Measurements from ENCODE around the gene QSOX2. TPM values are rescaled to one million over a fixed set of nuclear protein-coding genes. Genes with fewer than 3 reads are reported as not detected.

The QSOX2 gene
- total RNA-seq, 4 donors from 2014 or later, result 2.9 to 7.1 (median 5.5) TPM

GRCh38 chr9:136172412-136173079 lies 73.1 kb downstream of the QSOX2 start:
- WGBS, 2 donors, result 70 to 83% methylated on average over 1 to 2 of the region's 16 CpGs
- H3K36me3 ChIP-seq, result no peaks in the 10 kb centered on the region
- H3K4me3 ChIP-seq, result no peak overlapping the region
- DNase-seq, result no peak
- TF ChIP-seq POLR2A (IDR thresholded peaks at IDR 0.05) (no peak), CTCF (IDR thresholded peaks at IDR 0.05) (no peak)
- intact Hi-C loops (cut with DNase I), result no loop called here
- H3K9me3 ChIP-seq, result no peaks in the 10 kb centered on the region
- peaks cover 0 to 81% (median 0%) of the 10 kb centered on the region in 4 donors for H3K27me3 ChIP-seq
- no peak overlapping the region for H3K27ac ChIP-seq
- no peaks in the 10 kb centered on the region for H3K4me1 ChIP-seq

- H3K27ac ChIP-seq, result no peak overlapping the region
- H3K9me3 ChIP-seq, result no peaks in the 10 kb centered on the region
- no peak overlapping the region for H3K4me3 ChIP-seq
- intact Hi-C loops (cut with DNase I), result no loop called here
- TF ChIP-seq CTCF (IDR thresholded peaks at IDR 0.05), result no peak
- TF ChIP-seq POLR2A (IDR thresholded peaks at IDR 0.05), result no peak
- no peak for DNase-seq
- no peaks in the 10 kb centered on the region for H3K36me3 ChIP-seq
- H3K4me1 ChIP-seq, result no peaks in the 10 kb centered on the region
- peaks cover 0 to 75% (median 0%) of the 10 kb centered on the region in 4 donors for H3K27me3 ChIP-seq
- WGBS, 2 donors, result 74 to 81% methylated on average over 7 of the region's 11 CpGs
Observed at GRCh38 chr9:136171801-136172411, 73.7 kb downstream of the QSOX2 start.

- WGBS, 2 donors, result 31 to 52% methylated on average over 6 to 7 of the region's 16 CpGs
- intact Hi-C loops (cut with DNase I), result no loop called here
- H3K4me3 ChIP-seq, result no peak overlapping the region
- H3K9me3 ChIP-seq, result no peaks in the 10 kb centered on the region
- H3K27me3 ChIP-seq, result peaks cover 0 to 73% (median 0%) of the 10 kb centered on the region in 4 donors
- DNase-seq, result no peak
- no peaks in the 10 kb centered on the region for H3K36me3 ChIP-seq
- no peak for TF ChIP-seq CTCF (IDR thresholded peaks at IDR 0.05)
- TF ChIP-seq POLR2A (IDR thresholded peaks at IDR 0.05), result no peak
- no peak overlapping the region for H3K27ac ChIP-seq
- H3K4me1 ChIP-seq, result no peaks in the 10 kb centered on the region
Observed at GRCh38 chr9:136171009-136171800, 74.4 kb downstream of the QSOX2 start.

GRCh38 chr9:136170006-136170901 lies 75.4 kb downstream of the QSOX2 start:
- Histone ChIP-seq H3K9me3 (no peaks in the 10 kb centered on the region), H3K4me1 (no peaks in the 10 kb centered on the region), H3K4me3 (no peak overlapping the region), H3K27ac (no peak overlapping the region), H3K36me3 (no peaks in the 10 kb centered on the region), H3K27me3 (peaks cover 0 to 64% (median 0%) of the 10 kb centered on the region in 4 donors)
- intact Hi-C loops (cut with DNase I), result no loop called here
- DNase-seq, result no peak
- TF ChIP-seq POLR2A (IDR thresholded peaks at IDR 0.05) (no peak), CTCF (IDR thresholded peaks at IDR 0.05) (peak; percentile 59 to 83 (median 73))
- WGBS, 2 donors, result 23 to 50% methylated on average over 1 to 10 of the region's 28 CpGs
